ENCODE measurements around the gene ASB11.
"Not testable (repeated sequence)": the region's sequence is repeated elsewhere in the genome, so short reads cannot be mapped to it uniquely, and the experiment has no call there.

Gene ASB11

GRCh38 chrX:15292861-15293260 lies 22.6 kb downstream of the ASB11 start:
- Mint-ChIP-seq H3K27ac (no peak overlapping the region), H3K9me3 (peaks cover 2% of the 10 kb centered on the region), H3K27me3 (peaks cover 2% of the 10 kb centered on the region), H3K36me3 (no peaks in the 10 kb centered on the region), H3K4me1 (no peaks in the 10 kb centered on the region), H3K4me3 (no peak overlapping the region)
- ATAC-seq (ENCODE audit: low read depth) (no peak), DNase-seq (ENCODE audit: low spot score in 2 of 2) (no peak)

- no peak for ATAC-seq (ENCODE audit: low read depth)
- no peaks in the 10 kb centered on the region for H3K36me3 Mint-ChIP-seq
- no peak for DNase-seq (ENCODE audit: low spot score in 2 of 2)
- H3K9me3 Mint-ChIP-seq: no peaks in the 10 kb centered on the region
- H3K4me3 Mint-ChIP-seq: no peak overlapping the region
- no peaks in the 10 kb centered on the region for H3K4me1 Mint-ChIP-seq
- H3K27ac Mint-ChIP-seq: no peak overlapping the region
- no peaks in the 10 kb centered on the region for H3K27me3 Mint-ChIP-seq
Observed at GRCh38 chrX:15277604-15278003, 37.8 kb downstream of the ASB11 start.

- Mint-ChIP-seq H3K4me3 (no peak overlapping the region), H3K27me3 (no peaks in the 10 kb centered on the region), H3K9me3 (no peaks in the 10 kb centered on the region), H3K4me1 (no peaks in the 10 kb centered on the region), H3K27ac (no peak overlapping the region), H3K36me3 (no peaks in the 10 kb centered on the region)
- ATAC-seq (ENCODE audit: low read depth) (no peak), DNase-seq (ENCODE audit: low spot score in 2 of 2) (no peak)
Observed at GRCh38 chrX:15274946-15275345, 40.5 kb downstream of the ASB11 start.

GRCh38 chrX:15273275-15273674 lies 42.2 kb downstream of the ASB11 start:
- not testable (repeated sequence) for H3K9me3 Mint-ChIP-seq; DNase-seq (ENCODE audit: low spot score in 2 of 2); H3K4me1 Mint-ChIP-seq; H3K27ac Mint-ChIP-seq; H3K4me3 Mint-ChIP-seq; H3K36me3 Mint-ChIP-seq; H3K27me3 Mint-ChIP-seq; ATAC-seq (ENCODE audit: low read depth)

GRCh38 chrX:15271757-15272156 lies 43.7 kb downstream of the ASB11 start:
- H3K36me3 Mint-ChIP-seq: no peaks in the 10 kb centered on the region
- DNase-seq (ENCODE audit: low spot score in 2 of 2): no peak

GRCh38 chrX:15269618-15270521 lies 45.6 kb downstream of the ASB11 start, which contains the start of gene ASB9:
TSS of gene ASB9 (minus strand) at chrX:15270083. CDS start at chrX:15269874, 209 bp downstream.
- no peak for ATAC-seq (ENCODE audit: low read depth)

More at GRCh38 chrX:15271757-15272156, 43.7 kb downstream of the ASB11 start:
- no peak for ATAC-seq (ENCODE audit: low read depth)
- Mint-ChIP-seq H3K27me3 (no peaks in the 10 kb centered on the region), H3K9me3 (no peaks in the 10 kb centered on the region), H3K27ac (no peak overlapping the region), H3K4me1 (peaks cover 3% of the 10 kb centered on the region), H3K4me3 (no peak overlapping the region)

GRCh38 chrX:15269120-15269519 lies 46.3 kb downstream of the ASB11 start:
- no peak for ATAC-seq (ENCODE audit: low read depth)
- no peak overlapping the region for H3K4me3 Mint-ChIP-seq
- no peaks in the 10 kb centered on the region for H3K9me3 Mint-ChIP-seq
- no peak for DNase-seq (ENCODE audit: low spot score in 2 of 2)
- no peaks in the 10 kb centered on the region for H3K27me3 Mint-ChIP-seq
- no peaks in the 10 kb centered on the region for H3K36me3 Mint-ChIP-seq
- H3K4me1 Mint-ChIP-seq: peaks cover 3% of the 10 kb centered on the region
- no peak overlapping the region for H3K27ac Mint-ChIP-seq

More at GRCh38 chrX:15269618-15270521, 45.6 kb downstream of the ASB11 start, which contains the start of gene ASB9:
- H3K9me3 Mint-ChIP-seq: no peaks in the 10 kb centered on the region
- H3K4me1 Mint-ChIP-seq: peaks cover 3% of the 10 kb centered on the region
- DNase-seq (ENCODE audit: low spot score in 2 of 2): no peak
- no peaks in the 10 kb centered on the region for H3K27me3 Mint-ChIP-seq
- H3K36me3 Mint-ChIP-seq: no peaks in the 10 kb centered on the region
- peak within 1 kb of the TSS; percentile 24 for H3K4me3 Mint-ChIP-seq
- H3K27ac Mint-ChIP-seq: no peak within 1 kb of the TSS

- no peaks in the 10 kb centered on the region for H3K36me3 Mint-ChIP-seq
- no peaks in the 10 kb centered on the region for H3K4me1 Mint-ChIP-seq
- no peak overlapping the region for H3K27ac Mint-ChIP-seq
- no peaks in the 10 kb centered on the region for H3K27me3 Mint-ChIP-seq
- DNase-seq (ENCODE audit: low spot score in 2 of 2) (no peak), ATAC-seq (ENCODE audit: low read depth) (no peak)
- no peak overlapping the region for H3K4me3 Mint-ChIP-seq
- no peaks in the 10 kb centered on the region for H3K9me3 Mint-ChIP-seq
Observed at GRCh38 chrX:15254852-15255251, 60.6 kb downstream of the ASB11 start.

- ATAC-seq (ENCODE audit: low read depth): no peak
- Mint-ChIP-seq H3K9me3 (no peaks in the 10 kb centered on the region), H3K4me3 (no peak overlapping the region), H3K27me3 (no peaks in the 10 kb centered on the region), H3K4me1 (no peaks in the 10 kb centered on the region), H3K27ac (no peak overlapping the region), H3K36me3 (no peaks in the 10 kb centered on the region)
- DNase-seq (ENCODE audit: low spot score in 2 of 2): no peak
Observed at GRCh38 chrX:15245896-15246295, 69.5 kb downstream of the ASB11 start.

- Mint-ChIP-seq H3K27me3 (no peaks in the 10 kb centered on the region), H3K4me3 (no peak overlapping the region), H3K27ac (no peak overlapping the region), H3K9me3 (no peaks in the 10 kb centered on the region), H3K4me1 (no peaks in the 10 kb centered on the region), H3K36me3 (no peaks in the 10 kb centered on the region)
- DNase-seq (ENCODE audit: low spot score in 2 of 2) (no peak), ATAC-seq (ENCODE audit: low read depth) (no peak)
Observed at GRCh38 chrX:15244421-15244820, 71.0 kb downstream of the ASB11 start.

- Mint-ChIP-seq H3K4me1 (no peaks in the 10 kb centered on the region), H3K27ac (no peak overlapping the region), H3K36me3 (no peaks in the 10 kb centered on the region), H3K4me3 (no peak overlapping the region), H3K27me3 (no peaks in the 10 kb centered on the region), H3K9me3 (no peaks in the 10 kb centered on the region)
- DNase-seq (ENCODE audit: low spot score in 2 of 2) (peak in 1 of 2 donors; percentile 18), ATAC-seq (ENCODE audit: low read depth) (no peak)
Observed at GRCh38 chrX:15242899-15243555, 72.4 kb downstream of the ASB11 start.

GRCh38 chrX:15241301-15241700 lies 74.1 kb downstream of the ASB11 start:
- H3K4me3 Mint-ChIP-seq: no peak overlapping the region
- H3K27ac Mint-ChIP-seq: no peak overlapping the region
- no peak for ATAC-seq (ENCODE audit: low read depth)
- H3K27me3 Mint-ChIP-seq: peaks cover 3% of the 10 kb centered on the region
- H3K36me3 Mint-ChIP-seq: no peaks in the 10 kb centered on the region
- no peak for DNase-seq (ENCODE audit: low spot score in 2 of 2)
- H3K9me3 Mint-ChIP-seq: no peaks in the 10 kb centered on the region
- no peaks in the 10 kb centered on the region for H3K4me1 Mint-ChIP-seq

- ATAC-seq (ENCODE audit: low read depth) (no peak), DNase-seq (ENCODE audit: low spot score in 2 of 2) (no peak)
- Mint-ChIP-seq H3K36me3 (no peaks in the 10 kb centered on the region), H3K4me1 (no peaks in the 10 kb centered on the region), H3K9me3 (no peaks in the 10 kb centered on the region), H3K27ac (no peak overlapping the region), H3K27me3 (peaks cover 3% of the 10 kb centered on the region), H3K4me3 (no peak overlapping the region)
Observed at GRCh38 chrX:15240414-15240813, 75.0 kb downstream of the ASB11 start.

- no peak for ATAC-seq (ENCODE audit: low read depth)
Observed at GRCh38 chrX:15236146-15236545, 79.3 kb downstream of the ASB11 start.

More at GRCh38 chrX:15236146-15236545, 79.3 kb downstream of the ASB11 start:
- no peak overlapping the region for H3K27ac Mint-ChIP-seq
- peaks cover 5% of the 10 kb centered on the region for H3K27me3 Mint-ChIP-seq
- DNase-seq (ENCODE audit: low spot score in 2 of 2): no peak
- no peak overlapping the region for H3K4me3 Mint-ChIP-seq
- no peaks in the 10 kb centered on the region for H3K9me3 Mint-ChIP-seq
- H3K36me3 Mint-ChIP-seq: no peaks in the 10 kb centered on the region
- no peaks in the 10 kb centered on the region for H3K4me1 Mint-ChIP-seq

All from memory B cell (primary cell).